Astrocyte (in vitro differentiated cells and primary cell): ENCODE measurements around the gene ZDHHC14. TPM values are rescaled to one million over a fixed set of nuclear protein-coding genes. Genes with fewer than 3 reads are reported as not detected.

Experiments
- DNase-seq: peaks from one replicate; pipeline ENCODE4 v3.0.0-alpha.2; 2010; ENCODE audit warnings: low read depth
- FAIRE-seq: peaks from 2 replicates; lab custom pipeline; 2011; peaks lifted over from hg19 to GRCh38; lab: Jason Lieb, UNC
- H2AFZ ChIP-seq: 2 replicates; pipeline ENCODE4 v1.6.0; 2012; ENCODE audit warnings: low read depth, low read length, inconsistent platforms
- H3K27ac ChIP-seq: 2 replicates; pipeline ENCODE4 v1.5.1; 2011; ENCODE audit warnings: low read depth, low read length, inconsistent platforms
- H3K27me3 ChIP-seq: 2 replicates; pipeline ENCODE4 v1.6.0; 2011; ENCODE audit warnings: low read length, inconsistent platforms; ENCODE audit not compliant: insufficient read depth
- H3K36me3 ChIP-seq: 2 replicates; pipeline ENCODE4 v1.5.1; 2011; ENCODE audit warnings: low read length, inconsistent platforms; ENCODE audit not compliant: insufficient read depth
- H3K4me1 ChIP-seq: 2 replicates; pipeline ENCODE4 v1.5.1; 2011; ENCODE audit warnings: low read length, inconsistent platforms; ENCODE audit not compliant: insufficient read depth
- H3K4me2 ChIP-seq: 2 replicates; pipeline ENCODE4 v1.6.0; 2012; ENCODE audit warnings: low read length, inconsistent platforms
- H3K4me3 ChIP-seq: 2 replicates; pipeline ENCODE4 v1.5.1; 2011; ENCODE audit warnings: low read depth, mild to moderate bottlenecking, low read length, inconsistent platforms; ENCODE audit not compliant: insufficient read depth
- H3K79me2 ChIP-seq: 2 replicates; pipeline ENCODE4 v1.6.0; 2012; ENCODE audit warnings: mild to moderate bottlenecking, low read length, inconsistent platforms; ENCODE audit not compliant: insufficient read depth
- H3K9ac ChIP-seq: 2 replicates; pipeline ENCODE4 v1.6.0; 2012; ENCODE audit warnings: mild to moderate bottlenecking, low read length, inconsistent platforms
- H3K9me3 ChIP-seq: 2 replicates; pipeline ENCODE4 v1.5.1; 2012; ENCODE audit warnings: low read depth, mild to moderate bottlenecking, low read length, inconsistent platforms; ENCODE audit not compliant: insufficient read depth
- H4K20me1 ChIP-seq: 2 replicates; pipeline ENCODE4 v1.6.0; 2012; ENCODE audit warnings: low read length, inconsistent platforms; ENCODE audit not compliant: insufficient read depth
- H3K27ac Mint-ChIP-seq: one replicate; pipeline ENCODE4 v1.8.0; 2021; ENCODE audit warnings: mild to moderate bottlenecking, mixed read lengths; ENCODE audit not compliant: unreplicated experiment
- H3K27me3 Mint-ChIP-seq: one replicate; pipeline ENCODE4 v1.8.0; 2021; ENCODE audit warnings: low read depth, mixed read lengths; ENCODE audit not compliant: unreplicated experiment
- H3K36me3 Mint-ChIP-seq: one replicate; pipeline ENCODE4 v1.8.0; 2021; ENCODE audit warnings: low read depth, mixed read lengths; ENCODE audit not compliant: unreplicated experiment
- H3K4me1 Mint-ChIP-seq: one replicate; pipeline ENCODE4 v1.8.0; 2021; ENCODE audit warnings: low read depth, mixed read lengths; ENCODE audit not compliant: unreplicated experiment
- H3K4me3 Mint-ChIP-seq: one replicate; pipeline ENCODE4 v1.8.0; 2021; ENCODE audit warnings: mild to moderate bottlenecking, moderate library complexity, mixed read lengths; ENCODE audit not compliant: unreplicated experiment
- H3K9me3 Mint-ChIP-seq: one replicate; pipeline ENCODE4 v1.8.0; 2021; ENCODE audit warnings: mild to moderate bottlenecking, mixed read lengths; ENCODE audit not compliant: unreplicated experiment
- CTCF ChIP-seq: IDR thresholded peaks from 2 replicates; pipeline ENCODE4 v1.5.1; 2011; ENCODE audit warnings: low read depth, mild to moderate bottlenecking, inconsistent platforms, low read length, moderate library complexity; ENCODE audit not compliant: insufficient read depth
- EZH2 ChIP-seq: IDR thresholded peaks from 2 replicates; pipeline ENCODE4 v1.6.1; 2012; ENCODE audit warnings: mild to moderate bottlenecking, low read length, inconsistent platforms; ENCODE audit not compliant: insufficient read depth
- total RNA-seq: library from RNA; stranded (reverse); gene quantifications from 2 replicates; pipeline ENCODE4 v1.2.1, GENCODE V29; 2021

Gene ZDHHC14
- total RNA-seq, 1 donor from 2014 or later, result 7.2 TPM

DNA sequence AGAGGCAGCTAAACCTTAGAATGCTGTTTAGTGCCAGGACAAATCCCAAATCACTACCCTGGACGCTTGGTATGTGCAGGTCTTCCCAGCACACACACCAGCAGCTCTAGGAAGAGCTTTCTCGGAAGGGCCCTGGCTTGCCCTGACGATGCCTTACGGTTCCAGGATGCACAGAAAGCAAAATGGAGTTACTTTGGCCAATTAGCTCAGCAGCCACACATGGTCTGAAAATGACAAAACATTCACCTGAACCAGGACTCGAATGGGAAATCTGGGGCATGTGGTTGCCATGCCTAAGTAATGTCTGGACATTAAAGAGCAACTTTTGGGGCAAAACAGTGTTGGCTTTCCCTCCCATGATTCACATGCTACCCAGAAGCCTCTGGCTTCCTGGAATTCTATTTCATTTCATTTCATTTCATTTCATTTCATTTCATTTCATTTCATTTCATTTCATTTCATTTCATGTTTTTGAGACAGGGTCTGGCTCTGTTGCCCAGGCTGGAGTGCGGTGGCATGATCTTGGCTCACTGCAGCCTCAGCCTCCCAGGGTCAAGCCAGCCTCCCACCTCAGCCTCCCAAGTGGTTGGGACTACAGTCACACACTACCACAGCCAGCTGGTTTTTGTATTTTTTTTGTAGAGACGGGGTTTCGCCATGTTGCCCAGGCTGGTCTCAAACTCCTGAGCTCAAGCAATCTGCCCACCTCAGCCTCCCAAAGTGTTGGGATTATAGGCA lies 153.3 kb downstream of the ZDHHC14 start:
- peaks cover 13% of the 10 kb centered on the region for H3K27me3 Mint-ChIP-seq
- TF ChIP-seq CTCF (no peak), EZH2 (no peak)
- Histone ChIP-seq H3K27me3 (no peaks in the 10 kb centered on the region), H3K4me2 (no peak overlapping the region), H3K27ac (no peak overlapping the region), H3K9ac (no peak overlapping the region), H3K9me3 (no peaks in the 10 kb centered on the region), H2AFZ (no peak overlapping the region), H3K36me3 (no peaks in the 10 kb centered on the region), H3K4me3 (no peak overlapping the region), H3K79me2 (no peaks in the 10 kb centered on the region), H4K20me1 (no peaks in the 10 kb centered on the region), H3K4me1 (peaks cover 13% of the 10 kb centered on the region)
- no peak for FAIRE-seq
- no peaks in the 10 kb centered on the region for H3K36me3 Mint-ChIP-seq
- H3K4me1 Mint-ChIP-seq, result peaks cover 27% of the 10 kb centered on the region
- no peak overlapping the region for H3K27ac Mint-ChIP-seq
- H3K4me3 Mint-ChIP-seq, result no peak overlapping the region
- H3K9me3 Mint-ChIP-seq, result peaks cover 2% of the 10 kb centered on the region
- no peak for DNase-seq

- peaks cover 20% of the 10 kb centered on the region for H3K4me1 Mint-ChIP-seq
- no peaks in the 10 kb centered on the region for H3K36me3 ChIP-seq
- no peaks in the 10 kb centered on the region for H4K20me1 ChIP-seq
- peaks cover 19% of the 10 kb centered on the region for H3K27me3 Mint-ChIP-seq
- no peak for FAIRE-seq
- peak overlapping the region; percentile 22 for H3K27ac ChIP-seq
- no peaks in the 10 kb centered on the region for H3K27me3 ChIP-seq
- H2AFZ ChIP-seq, result peak overlapping the region; percentile 16
- H3K36me3 Mint-ChIP-seq, result no peaks in the 10 kb centered on the region
- TF ChIP-seq EZH2 (no peak), CTCF (no peak)
- no peak overlapping the region for H3K4me3 Mint-ChIP-seq
- peak overlapping the region; percentile 8 for H3K4me3 ChIP-seq
- peaks cover 13% of the 10 kb centered on the region for H3K4me1 ChIP-seq
- H3K4me2 ChIP-seq, result peak overlapping the region; percentile 72
- no peaks in the 10 kb centered on the region for H3K79me2 ChIP-seq
- H3K9me3 ChIP-seq, result no peaks in the 10 kb centered on the region
- no peak overlapping the region for H3K27ac Mint-ChIP-seq
- DNase-seq, result no peak
- peak overlapping the region; percentile 31 for H3K9ac ChIP-seq
- peaks cover 2% of the 10 kb centered on the region for H3K9me3 Mint-ChIP-seq
Measured at GRCh38 chr6:157534977-157535339, 154.0 kb downstream of the ZDHHC14 start.
